Measurements from ENCODE around the gene VWA7. TPM values are rescaled to one million over a fixed set of nuclear protein-coding genes. Genes with fewer than 3 reads are reported as not detected.

Gene VWA7
- total RNA-seq, 1 donor from 2014 or later = 5.9 TPM

- DNase-seq (ENCODE audit: low spot score) = no peak
- Mint-ChIP-seq H3K27ac (no peak overlapping the region), H3K36me3 (ENCODE audit: low read depth) (peaks cover 55% of the 10 kb centered on the region), H3K27me3 (ENCODE audit: low read depth) (no peaks in the 10 kb centered on the region), H3K9me3 (no peaks in the 10 kb centered on the region), H3K4me1 (ENCODE audit: low read depth) (peaks cover 13% of the 10 kb centered on the region), H3K4me3 (ENCODE audit: low read depth) (no peak overlapping the region)
- intact Hi-C loops (cut with micrococcal nuclease) = no loop called here
Measured at GRCh38 chr6:31780507-31781243, 3.5 kb upstream of the VWA7 start.

DNA sequence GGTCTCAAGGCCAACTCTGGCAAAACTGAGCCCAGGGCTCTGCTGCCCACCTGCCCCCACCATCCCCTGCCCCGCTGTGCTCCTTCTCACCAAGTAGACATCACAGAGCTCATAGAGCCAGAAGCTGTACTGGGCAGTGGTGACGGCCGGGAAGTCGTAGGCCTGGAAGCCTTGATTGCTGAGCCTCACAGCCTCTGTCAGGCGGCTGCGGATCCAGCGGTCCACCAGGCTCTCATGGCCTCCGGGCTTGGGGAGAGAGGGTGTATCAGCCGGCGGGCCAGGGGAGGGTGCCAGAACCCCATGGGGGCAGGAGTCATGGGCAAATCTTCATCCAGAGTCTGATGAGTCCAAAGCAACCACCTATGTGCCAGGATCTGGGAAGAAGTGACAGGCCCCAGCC lies 2.8 kb upstream of the VWA7 start:
- Mint-ChIP-seq H3K27ac (no peak overlapping the region), H3K9me3 (no peaks in the 10 kb centered on the region)

GRCh38 chr6:31778999-31779885 lies 2.1 kb upstream of the VWA7 start:
- Mint-ChIP-seq H3K27ac (no peak overlapping the region), H3K4me1 (ENCODE audit: low read depth) (peaks cover 19% of the 10 kb centered on the region), H3K4me3 (ENCODE audit: low read depth) (no peak overlapping the region), H3K27me3 (ENCODE audit: low read depth) (no peaks in the 10 kb centered on the region), H3K9me3 (no peaks in the 10 kb centered on the region), H3K36me3 (ENCODE audit: low read depth) (peaks cover 43% of the 10 kb centered on the region)
- intact Hi-C loops (cut with micrococcal nuclease) = no loop called here
- DNase-seq (ENCODE audit: low spot score) = no peak

More for the DNA sequence above, 2.8 kb upstream of the VWA7 start:
- intact Hi-C loops (cut with micrococcal nuclease) = no loop called here
- Mint-ChIP-seq H3K4me1 (ENCODE audit: low read depth) (peaks cover 19% of the 10 kb centered on the region), H3K4me3 (ENCODE audit: low read depth) (no peak overlapping the region), H3K27me3 (ENCODE audit: low read depth) (no peaks in the 10 kb centered on the region), H3K36me3 (ENCODE audit: low read depth) (peaks cover 49% of the 10 kb centered on the region)
- no peak for DNase-seq (ENCODE audit: low spot score)

DNA sequence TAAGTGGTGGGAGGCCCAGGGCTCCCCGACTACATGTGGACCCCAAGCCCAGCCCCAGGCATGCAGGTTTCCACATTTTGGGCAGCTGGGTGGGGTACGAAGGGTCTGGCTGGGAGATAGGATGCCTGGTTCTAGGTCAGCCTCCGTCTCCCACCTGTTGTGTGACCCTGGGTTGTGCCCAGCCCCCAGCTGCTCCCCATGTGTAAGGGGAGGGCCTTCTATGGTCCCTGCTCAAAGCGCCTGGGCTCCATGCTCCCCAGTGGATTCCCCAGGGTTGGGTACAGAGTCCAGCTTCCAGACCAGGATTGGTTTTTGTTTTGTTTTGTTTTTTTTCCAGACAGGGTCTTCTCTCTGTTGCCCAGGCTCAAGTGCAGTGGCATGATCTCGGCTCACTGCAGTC lies 1.1 kb upstream of the VWA7 start:
- H3K4me1 Mint-ChIP-seq (ENCODE audit: low read depth) = peaks cover 19% of the 10 kb centered on the region
- intact Hi-C loops (cut with micrococcal nuclease) = no loop called here
- H3K27me3 Mint-ChIP-seq (ENCODE audit: low read depth) = no peaks in the 10 kb centered on the region
- H3K4me3 Mint-ChIP-seq (ENCODE audit: low read depth) = no peak overlapping the region
- H3K36me3 Mint-ChIP-seq (ENCODE audit: low read depth) = peaks cover 38% of the 10 kb centered on the region
- DNase-seq (ENCODE audit: low spot score) = no peak
- H3K27ac Mint-ChIP-seq = no peak overlapping the region
- H3K9me3 Mint-ChIP-seq = no peaks in the 10 kb centered on the region

GRCh38 chr6:31777667-31778050 lies 531 bp upstream of the VWA7 start:
- intact Hi-C loops (cut with micrococcal nuclease) = loop anchor here (2.0 kb wide), 1 partner anchor 39 kb away; no protein-coding TSS in a partner anchor
- Mint-ChIP-seq H3K4me1 (ENCODE audit: low read depth) (peaks cover 23% of the 10 kb centered on the region), H3K27ac (peak overlapping the region; percentile 83), H3K27me3 (ENCODE audit: low read depth) (no peaks in the 10 kb centered on the region), H3K36me3 (ENCODE audit: low read depth) (peaks cover 33% of the 10 kb centered on the region), H3K9me3 (no peaks in the 10 kb centered on the region), H3K4me3 (ENCODE audit: low read depth) (peak overlapping the region; percentile 13)
- no peak for DNase-seq (ENCODE audit: low spot score)

- peak overlapping the region; percentile 83 for H3K27ac Mint-ChIP-seq
Measured at GRCh38 chr6:31776485-31776988, 591 bp downstream of the VWA7 start.

DNA sequence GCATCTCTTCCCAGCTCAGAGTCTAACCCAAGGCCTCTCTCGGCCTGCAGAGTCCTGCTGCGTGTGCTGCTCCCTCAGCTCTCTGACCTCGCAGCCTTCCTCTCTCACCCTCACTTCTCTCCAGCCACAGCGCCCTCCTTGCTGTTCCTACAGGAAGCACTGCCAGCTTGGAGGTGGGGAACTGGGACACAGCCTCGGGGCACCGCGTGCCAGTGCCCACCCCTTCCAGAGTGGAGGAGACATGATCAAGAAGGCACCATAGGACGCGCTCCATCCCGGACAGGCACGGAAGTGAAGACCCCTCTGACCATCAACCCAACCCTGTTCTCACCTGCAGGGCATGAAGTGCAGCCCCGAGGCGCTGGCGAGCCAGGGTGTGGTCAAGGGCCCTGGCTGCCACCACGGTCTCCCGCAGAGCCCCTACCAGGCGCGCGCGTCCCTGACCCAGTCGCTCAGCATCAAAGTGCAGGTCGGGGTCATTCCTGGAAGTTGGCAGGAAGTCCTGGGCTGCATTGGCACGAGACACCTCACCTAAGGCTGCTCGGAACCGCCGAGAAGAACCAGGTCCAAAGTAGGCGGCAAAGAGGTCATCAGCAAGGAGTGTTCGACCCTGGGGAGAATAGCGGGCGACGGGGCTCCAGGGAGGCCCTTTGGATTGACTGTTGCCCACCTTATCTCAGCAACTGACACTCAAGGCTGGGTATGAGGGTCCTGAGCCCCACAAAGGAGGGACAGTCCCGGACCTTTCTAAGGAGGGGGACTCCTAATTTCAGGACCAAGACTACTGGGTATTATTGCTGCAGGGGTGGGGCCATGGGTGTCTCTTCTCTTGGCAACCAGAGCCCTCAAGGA lies 1.3 kb downstream of the VWA7 start:
- peak overlapping the region; percentile 31 for H3K4me3 Mint-ChIP-seq (ENCODE audit: low read depth)
- intact Hi-C loops (cut with micrococcal nuclease) = loop anchor here (2.0 kb wide), 1 partner anchor 37 kb away; no protein-coding TSS in a partner anchor

More at GRCh38 chr6:31776485-31776988, 591 bp downstream of the VWA7 start:
- intact Hi-C loops (cut with micrococcal nuclease) = loop anchor here (2.0 kb wide), 1 partner anchor 38 kb away; no protein-coding TSS in a partner anchor
- Mint-ChIP-seq H3K4me3 (ENCODE audit: low read depth) (peak overlapping the region; percentile 31), H3K27me3 (ENCODE audit: low read depth) (no peaks in the 10 kb centered on the region), H3K4me1 (ENCODE audit: low read depth) (peaks cover 24% of the 10 kb centered on the region), H3K36me3 (ENCODE audit: low read depth) (peaks cover 27% of the 10 kb centered on the region), H3K9me3 (no peaks in the 10 kb centered on the region)
- no peak for DNase-seq (ENCODE audit: low spot score)

GRCh38 chr6:31775184-31775583 lies 1.9 kb downstream of the VWA7 start:
- DNase-seq (ENCODE audit: low spot score) = no peak
- Mint-ChIP-seq H3K27ac (peak overlapping the region; percentile 52), H3K4me1 (ENCODE audit: low read depth) (peaks cover 29% of the 10 kb centered on the region), H3K27me3 (ENCODE audit: low read depth) (no peaks in the 10 kb centered on the region), H3K36me3 (ENCODE audit: low read depth) (peaks cover 24% of the 10 kb centered on the region), H3K4me3 (ENCODE audit: low read depth) (no peak overlapping the region), H3K9me3 (no peaks in the 10 kb centered on the region)
- intact Hi-C loops (cut with micrococcal nuclease) = no loop called here

More for the DNA sequence above, 1.3 kb downstream of the VWA7 start:
- no peak for DNase-seq (ENCODE audit: low spot score)
- H3K4me1 Mint-ChIP-seq (ENCODE audit: low read depth) = peaks cover 29% of the 10 kb centered on the region
- no peaks in the 10 kb centered on the region for H3K9me3 Mint-ChIP-seq
- H3K36me3 Mint-ChIP-seq (ENCODE audit: low read depth) = peaks cover 28% of the 10 kb centered on the region
- H3K27ac Mint-ChIP-seq = peak overlapping the region; percentile 57
- no peaks in the 10 kb centered on the region for H3K27me3 Mint-ChIP-seq (ENCODE audit: low read depth)

DNA sequence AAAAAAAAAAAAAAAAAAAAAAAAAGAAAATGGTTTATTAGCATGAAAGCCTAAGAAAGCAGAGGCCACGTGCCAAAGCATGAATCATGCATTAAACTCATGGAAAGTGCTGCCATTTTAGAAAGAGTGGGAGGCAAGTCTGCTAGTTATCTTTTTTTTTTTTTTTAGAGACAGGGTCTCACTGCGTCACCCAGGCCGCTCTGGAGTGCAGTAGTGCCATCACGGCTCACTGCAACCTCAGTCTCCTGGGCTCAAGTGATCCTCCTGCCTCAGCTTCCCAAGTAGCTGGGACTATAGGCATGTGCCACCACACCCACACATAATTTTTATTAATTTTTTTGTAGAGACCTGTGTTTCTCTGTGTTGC lies 5.2 kb downstream of the VWA7 start:
- H3K27me3 Mint-ChIP-seq (ENCODE audit: low read depth) = no peaks in the 10 kb centered on the region
- H3K27ac Mint-ChIP-seq = peak overlapping the region; percentile 42
- peaks cover 28% of the 10 kb centered on the region for H3K4me1 Mint-ChIP-seq (ENCODE audit: low read depth)
- peaks cover 8% of the 10 kb centered on the region for H3K36me3 Mint-ChIP-seq (ENCODE audit: low read depth)
- intact Hi-C loops (cut with micrococcal nuclease) = loop anchor here (2.0 to 5.0 kb wide), 2 partner anchors 41 to 60 kb away; no protein-coding TSS in a partner anchor
- DNase-seq (ENCODE audit: low spot score) = no peak
- H3K4me3 Mint-ChIP-seq (ENCODE audit: low read depth) = no peak overlapping the region
- no peaks in the 10 kb centered on the region for H3K9me3 Mint-ChIP-seq

DNA sequence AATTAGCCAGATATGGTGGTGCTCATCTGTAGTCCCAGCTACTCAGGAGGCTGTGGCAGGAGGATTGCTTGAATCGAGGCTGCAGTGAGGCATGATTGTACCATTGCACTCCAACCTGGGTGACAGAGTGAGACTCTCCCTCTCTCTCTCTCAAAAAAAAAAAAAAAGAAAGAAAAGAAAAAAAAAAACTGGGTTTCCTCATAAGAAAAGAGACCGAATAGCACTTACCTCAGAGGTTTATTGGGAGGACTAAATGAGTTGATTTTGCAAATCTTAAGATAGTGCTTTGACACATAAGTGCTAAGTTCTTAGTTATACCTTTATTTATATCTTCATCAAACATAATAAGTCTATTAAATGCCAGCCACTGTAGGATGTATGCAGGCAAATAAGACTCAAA lies 6.3 kb downstream of the VWA7 start:
- H3K9me3 Mint-ChIP-seq = no peaks in the 10 kb centered on the region
- H3K27ac Mint-ChIP-seq = no peak overlapping the region
- no peak overlapping the region for H3K4me3 Mint-ChIP-seq (ENCODE audit: low read depth)
- H3K27me3 Mint-ChIP-seq (ENCODE audit: low read depth) = no peaks in the 10 kb centered on the region
- peaks cover 12% of the 10 kb centered on the region for H3K36me3 Mint-ChIP-seq (ENCODE audit: low read depth)
- intact Hi-C loops (cut with micrococcal nuclease) = loop anchor here (2.0 to 5.0 kb wide), 2 partner anchors 40 to 61 kb away; no protein-coding TSS in a partner anchor
- DNase-seq (ENCODE audit: low spot score) = no peak
- peaks cover 22% of the 10 kb centered on the region for H3K4me1 Mint-ChIP-seq (ENCODE audit: low read depth)

DNA sequence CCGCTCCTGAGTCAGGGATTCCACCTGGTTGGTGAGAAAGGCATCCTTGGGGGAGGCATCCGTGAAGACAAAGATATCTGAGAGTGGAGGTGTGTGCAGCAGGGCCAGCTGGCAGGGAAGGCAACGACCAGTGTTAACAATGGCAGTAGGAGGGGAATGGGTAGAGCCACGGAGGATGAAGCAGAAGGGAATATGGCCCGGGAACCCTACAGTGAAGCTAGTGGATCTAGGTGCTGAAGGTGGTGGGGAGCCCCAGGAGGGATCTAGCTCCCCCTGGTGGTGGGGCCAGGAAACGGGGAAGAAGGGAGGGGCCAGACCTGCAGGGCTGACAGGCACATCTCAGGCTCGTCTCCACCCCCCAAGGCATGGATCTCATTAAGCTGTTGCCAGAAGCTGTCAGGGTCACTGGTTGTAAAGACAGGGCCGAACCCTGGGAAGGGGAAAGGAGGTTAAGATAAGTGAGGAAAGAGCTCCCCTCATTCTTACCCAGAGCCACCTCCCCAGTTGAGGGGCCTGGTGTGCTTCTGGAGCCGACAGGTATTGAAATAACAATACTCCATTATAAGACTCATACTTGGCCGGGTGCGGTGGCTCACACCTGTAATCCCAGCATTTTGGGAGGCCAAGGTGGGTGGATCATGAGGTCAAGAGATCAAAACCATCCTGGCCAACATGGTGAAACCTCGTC lies 7.3 kb downstream of the VWA7 start:
- Mint-ChIP-seq H3K9me3 (no peaks in the 10 kb centered on the region), H3K4me3 (ENCODE audit: low read depth) (no peak overlapping the region), H3K36me3 (ENCODE audit: low read depth) (peaks cover 18% of the 10 kb centered on the region), H3K27me3 (ENCODE audit: low read depth) (no peaks in the 10 kb centered on the region), H3K27ac (no peak overlapping the region), H3K4me1 (ENCODE audit: low read depth) (peaks cover 15% of the 10 kb centered on the region)
- intact Hi-C loops (cut with micrococcal nuclease) = loop anchor here (2.0 to 5.0 kb wide), 2 partner anchors 39 to 62 kb away; no protein-coding TSS in a partner anchor
- DNase-seq (ENCODE audit: low spot score) = peak; percentile 77
